ENCODE measurements around the gene ACP2.

DNA sequence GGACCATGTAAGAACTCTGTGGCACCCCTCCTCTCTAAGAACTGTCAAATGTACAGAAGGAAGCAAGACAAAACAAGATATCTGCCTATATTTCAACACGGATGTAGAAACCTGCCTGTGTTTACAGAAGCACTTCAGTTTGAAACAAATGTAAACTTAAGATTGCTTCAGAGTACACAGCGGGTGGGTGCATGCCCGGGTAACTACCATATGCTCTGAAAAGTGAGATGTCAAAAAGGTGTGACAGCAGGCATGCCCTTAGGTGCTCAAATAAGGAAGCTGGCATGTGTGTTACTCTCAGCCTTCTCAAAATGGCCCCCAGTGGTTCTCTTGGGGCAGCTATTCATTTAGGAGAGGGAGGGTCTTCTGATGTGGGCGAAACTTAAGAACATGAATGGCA lies 5.2 kb downstream of the ACP2 start:
- no peak for TF ChIP-seq HOXB13 (CRISPR knock-in tag; IDR thresholded peaks at IDR 0.05; ENCODE audit: low read depth)
- TF ChIP-seq SREBF2 (IDR thresholded peaks at IDR 0.05) = no peak
- TF ChIP-seq FOXS1 (CRISPR knock-in tag; IDR thresholded peaks at IDR 0.05) = no peak
- no peak for TF ChIP-seq MYC (IDR thresholded peaks at IDR 0.05; ENCODE audit: borderline replicate concordance, low read length)
- TF ChIP-seq, protein P1, sequence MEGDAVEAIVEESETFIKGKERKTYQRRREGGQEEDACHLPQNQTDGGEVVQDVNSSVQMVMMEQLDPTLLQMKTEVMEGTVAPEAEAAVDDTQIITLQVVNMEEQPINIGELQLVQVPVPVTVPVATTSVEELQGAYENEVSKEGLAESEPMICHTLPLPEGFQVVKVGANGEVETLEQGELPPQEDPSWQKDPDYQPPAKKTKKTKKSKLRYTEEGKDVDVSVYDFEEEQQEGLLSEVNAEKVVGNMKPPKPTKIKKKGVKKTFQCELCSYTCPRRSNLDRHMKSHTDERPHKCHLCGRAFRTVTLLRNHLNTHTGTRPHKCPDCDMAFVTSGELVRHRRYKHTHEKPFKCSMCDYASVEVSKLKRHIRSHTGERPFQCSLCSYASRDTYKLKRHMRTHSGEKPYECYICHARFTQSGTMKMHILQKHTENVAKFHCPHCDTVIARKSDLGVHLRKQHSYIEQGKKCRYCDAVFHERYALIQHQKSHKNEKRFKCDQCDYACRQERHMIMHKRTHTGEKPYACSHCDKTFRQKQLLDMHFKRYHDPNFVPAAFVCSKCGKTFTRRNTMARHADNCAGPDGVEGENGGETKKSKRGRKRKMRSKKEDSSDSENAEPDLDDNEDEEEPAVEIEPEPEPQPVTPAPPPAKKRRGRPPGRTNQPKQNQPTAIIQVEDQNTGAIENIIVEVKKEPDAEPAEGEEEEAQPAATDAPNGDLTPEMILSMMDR (IDR thresholded peaks at IDR 0.05) = no peak
- TF ChIP-seq POLR2A (IDR thresholded peaks at IDR 0.05; ENCODE audit: low read length) = no peak
- TF ChIP-seq NFE2L2 (conservative IDR thresholded peaks at IDR 0.05; ENCODE audit: low read length) = no peak
- no peak for TF ChIP-seq HOXB5 (CRISPR knock-in tag; IDR thresholded peaks at IDR 0.05)
- TF ChIP-seq, protein P2, sequence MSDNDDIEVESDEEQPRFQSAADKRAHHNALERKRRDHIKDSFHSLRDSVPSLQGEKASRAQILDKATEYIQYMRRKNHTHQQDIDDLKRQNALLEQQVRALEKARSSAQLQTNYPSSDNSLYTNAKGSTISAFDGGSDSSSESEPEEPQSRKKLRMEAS (IDR thresholded peaks at IDR 0.05) = peak; percentile 49
- no peak for TF ChIP-seq EP300 (IDR thresholded peaks at IDR 0.05)
- TF ChIP-seq, protein P3, sequence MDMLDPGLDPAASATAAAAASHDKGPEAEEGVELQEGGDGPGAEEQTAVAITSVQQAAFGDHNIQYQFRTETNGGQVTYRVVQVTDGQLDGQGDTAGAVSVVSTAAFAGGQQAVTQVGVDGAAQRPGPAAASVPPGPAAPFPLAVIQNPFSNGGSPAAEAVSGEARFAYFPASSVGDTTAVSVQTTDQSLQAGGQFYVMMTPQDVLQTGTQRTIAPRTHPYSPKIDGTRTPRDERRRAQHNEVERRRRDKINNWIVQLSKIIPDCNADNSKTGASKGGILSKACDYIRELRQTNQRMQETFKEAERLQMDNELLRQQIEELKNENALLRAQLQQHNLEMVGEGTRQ (IDR thresholded peaks at IDR 0.05) = no peak

Data from A549 (cell line).